Cortex of kidney (tissue), 1 donor: ENCODE data around the gene MYL6B.

Experiments used
- DNase-seq: peaks from one replicate; lab custom pipeline; 2025; lab: John Stamatoyannopoulos, UW

The MYL6B gene

GRCh38 chr12:56122637-56123036 is 29.8 kb upstream of the MYL6B start:
- DNase-seq, result no peak

- DNase-seq, result no peak
Observed at GRCh38 chr12:56124133-56124532, 28.3 kb upstream of the MYL6B start.

- no peak for DNase-seq
Observed at GRCh38 chr12:56126732-56127239, 25.6 kb upstream of the MYL6B start.

GRCh38 chr12:56127485-56127887 is 24.9 kb upstream of the MYL6B start:
- DNase-seq, result no peak

- DNase-seq, result no peak
Observed at GRCh38 chr12:56127888-56128669, 24.3 kb upstream of the MYL6B start, which contains the start of gene ESYT1. ESYT1 (plus strand) TSS chr12:56128267; CDS start chr12:56128320, 53 bp downstream.

- no peak for DNase-seq
Observed at GRCh38 chr12:56128670-56129205, 23.6 kb upstream of the MYL6B start.

GRCh38 chr12:56129206-56129941 is 23.0 kb upstream of the MYL6B start:
- DNase-seq, result no peak

- no peak for DNase-seq
Observed at GRCh38 chr12:56129942-56130495, 22.4 kb upstream of the MYL6B start.

GRCh38 chr12:56130876-56131275 is 21.5 kb upstream of the MYL6B start:
- no peak for DNase-seq

GRCh38 chr12:56134897-56135296 is 17.5 kb upstream of the MYL6B start:
- no peak for DNase-seq

GRCh38 chr12:56137853-56138571 is 14.4 kb upstream of the MYL6B start:
- no peak for DNase-seq

GRCh38 chr12:56141946-56142784 is 10.2 kb upstream of the MYL6B start:
- no peak for DNase-seq

- DNase-seq, result no peak
Observed at GRCh38 chr12:56143217-56143616, 9.2 kb upstream of the MYL6B start.

- no peak for DNase-seq
Observed at GRCh38 chr12:56143870-56144269, 8.5 kb upstream of the MYL6B start.

- no peak for DNase-seq
Observed at GRCh38 chr12:56145217-56145616, 7.2 kb upstream of the MYL6B start.

- no peak for DNase-seq
Observed at GRCh38 chr12:56146492-56147460, 5.6 kb upstream of the MYL6B start.

- no peak for DNase-seq
Observed at GRCh38 chr12:56150563-56150962, 1.8 kb upstream of the MYL6B start.

GRCh38 chr12:56151672-56152131 is 685 bp upstream of the MYL6B start:
- DNase-seq, result no peak
